Measurements from ENCODE around the gene CERT1.

Gene CERT1

DNA sequence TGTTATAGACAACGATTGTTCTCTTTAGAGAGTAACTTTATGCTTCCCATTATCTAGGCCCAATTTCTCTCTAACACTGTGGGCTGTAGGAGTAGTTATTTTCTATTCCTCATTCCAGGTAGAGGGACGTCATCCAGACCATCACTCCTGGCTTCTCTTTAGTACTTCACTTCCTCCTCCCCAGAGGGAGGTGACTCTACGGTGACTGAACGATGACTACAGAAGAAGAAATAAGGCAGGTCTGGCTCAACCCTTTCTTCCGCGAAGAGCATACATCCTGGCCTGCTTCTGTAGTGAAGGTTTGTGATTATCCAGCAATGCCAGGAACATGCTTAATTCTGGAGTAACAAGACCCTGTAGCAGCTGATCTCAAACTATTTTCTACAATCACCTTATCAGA, 123.6 kb downstream of the CERT1 start:
- no peak for DNase-seq

DNA sequence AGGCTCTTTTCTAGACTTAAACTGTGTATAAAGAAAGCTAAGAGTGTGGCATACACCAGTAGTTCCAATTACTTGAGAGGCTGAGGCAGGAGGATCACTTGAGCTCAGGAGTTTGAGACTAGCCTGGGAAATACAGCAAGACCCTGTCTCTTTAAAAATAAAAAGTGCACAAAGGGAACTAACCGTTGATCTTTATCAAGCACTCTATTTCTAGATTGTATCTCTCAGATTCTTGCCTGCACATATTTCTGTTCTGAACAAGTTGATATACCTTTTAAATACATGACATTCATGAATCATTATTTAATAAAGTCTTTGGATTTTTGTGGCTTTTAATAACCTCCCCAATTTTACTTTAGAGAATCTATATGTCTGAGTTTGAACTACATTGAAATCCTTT, 127.2 kb downstream of the CERT1 start:
- DNase-seq: no peak

DNA sequence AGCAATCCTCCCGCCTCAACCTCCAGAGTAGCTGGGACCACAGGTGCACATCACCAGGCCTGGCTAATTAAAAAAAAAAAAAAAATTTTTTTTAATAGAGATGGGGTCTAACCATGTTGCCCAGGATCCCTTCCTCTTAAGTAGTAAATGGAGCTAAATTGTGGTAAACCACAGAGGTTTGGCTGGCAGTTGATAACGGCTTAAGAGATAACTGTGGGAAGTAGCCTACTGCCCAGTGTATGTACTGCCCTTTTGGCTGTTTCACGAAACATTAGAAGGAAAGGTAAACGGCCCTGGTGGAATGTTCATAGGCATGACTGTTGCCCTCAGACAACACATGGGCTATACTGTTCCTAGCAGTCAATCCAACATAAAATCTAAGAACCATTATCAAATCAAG, 130.0 kb downstream of the CERT1 start:
- DNase-seq: no peak

DNA sequence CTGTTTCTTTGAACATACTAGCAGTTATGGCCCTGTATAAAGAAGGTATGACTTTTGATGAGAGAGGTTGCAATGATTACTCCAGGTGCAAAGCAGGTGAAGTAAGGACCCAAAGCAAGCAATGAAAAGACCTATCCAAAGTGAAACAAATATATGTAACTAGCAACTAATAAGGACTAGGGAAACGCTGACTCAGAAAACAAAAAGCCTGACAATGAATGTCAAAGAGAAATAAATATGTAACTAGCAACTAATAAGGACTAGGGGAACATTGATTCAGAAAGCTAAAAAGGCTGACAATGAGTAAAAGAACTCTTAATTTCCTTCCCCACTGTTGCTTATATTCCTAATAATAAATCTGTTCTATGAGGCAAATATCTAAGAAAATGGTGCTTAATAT, 131.3 kb downstream of the CERT1 start:
- no peak for DNase-seq

DNA sequence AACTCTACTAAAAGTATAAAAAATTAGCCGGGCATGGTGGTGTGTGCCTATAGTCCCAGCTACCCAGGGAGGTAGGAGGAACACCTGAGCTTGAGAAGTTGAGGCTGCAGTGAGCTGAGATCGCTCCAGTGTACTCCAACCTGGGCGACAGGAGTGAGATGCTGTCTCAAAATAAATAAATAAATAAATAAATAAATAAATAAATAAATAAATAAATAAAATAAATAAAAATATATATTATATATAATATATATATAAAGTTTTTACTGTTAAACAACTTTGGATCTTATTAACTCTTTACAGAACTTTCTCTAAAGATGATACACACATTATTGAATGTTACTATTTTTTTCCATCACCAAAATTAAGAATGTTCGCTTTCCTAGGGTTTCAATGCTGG, 136.0 kb downstream of the CERT1 start:
- no peak for DNase-seq

DNA sequence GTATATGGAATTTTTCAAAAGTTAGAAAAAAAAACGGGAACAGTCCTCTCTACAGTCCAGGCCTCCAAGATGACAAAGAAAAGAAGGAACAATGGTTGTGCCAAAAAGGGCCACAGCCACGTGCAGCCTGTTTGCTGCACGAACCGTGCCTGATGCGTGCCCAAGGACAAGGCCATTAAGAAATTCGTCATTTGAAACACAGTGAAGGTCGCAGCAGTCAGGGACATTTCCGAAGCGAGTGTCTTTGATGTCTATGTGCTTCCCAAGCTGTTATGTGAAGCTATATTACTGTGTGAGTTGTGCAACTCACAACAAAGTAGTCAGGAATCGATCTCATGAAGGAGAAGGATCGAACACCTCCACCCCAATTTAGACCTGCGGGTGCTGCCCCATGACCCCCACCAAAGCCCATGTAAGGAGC, 137.0 kb downstream of the CERT1 start:
- no peak for DNase-seq

DNA sequence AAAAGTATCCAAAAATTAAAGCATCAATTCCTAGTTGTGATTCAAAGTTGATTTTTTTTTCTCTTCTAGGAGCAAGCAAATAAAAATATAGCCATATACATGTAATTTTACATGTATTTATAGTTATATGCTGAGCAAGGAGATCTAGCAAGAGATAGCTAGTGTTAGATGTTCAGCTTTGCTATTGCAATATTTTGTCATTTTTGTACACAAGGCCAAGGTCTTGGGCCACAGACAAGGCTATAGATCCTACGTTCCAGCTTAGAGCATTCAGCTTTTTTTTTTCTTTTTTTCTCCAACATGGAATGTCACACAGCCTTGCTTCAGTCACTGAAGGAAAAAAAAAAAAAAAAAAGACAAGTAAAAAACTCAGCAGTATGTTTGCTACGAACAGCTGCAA, 137.6 kb downstream of the CERT1 start:
- no peak for DNase-seq

DNA sequence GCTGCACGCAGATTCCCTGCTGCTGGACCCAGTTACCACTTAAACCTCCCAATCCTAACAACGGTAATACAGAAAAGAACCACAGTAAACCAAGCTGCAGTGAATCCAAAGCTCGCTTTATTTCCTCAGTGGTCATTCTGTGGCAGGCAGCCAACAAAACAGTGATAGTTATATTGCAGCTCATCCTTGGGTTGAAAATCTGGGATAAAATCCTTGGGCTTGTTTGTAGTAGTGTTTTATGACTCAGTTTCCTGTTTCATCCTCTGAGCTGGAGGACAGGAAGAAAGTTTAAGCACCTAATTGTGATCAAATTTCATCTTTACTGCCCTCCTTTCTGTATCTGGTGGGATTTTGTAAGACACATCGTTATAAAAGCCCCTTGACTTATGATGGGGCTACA, 143.0 kb downstream of the CERT1 start:
- no peak for DNase-seq

DNA sequence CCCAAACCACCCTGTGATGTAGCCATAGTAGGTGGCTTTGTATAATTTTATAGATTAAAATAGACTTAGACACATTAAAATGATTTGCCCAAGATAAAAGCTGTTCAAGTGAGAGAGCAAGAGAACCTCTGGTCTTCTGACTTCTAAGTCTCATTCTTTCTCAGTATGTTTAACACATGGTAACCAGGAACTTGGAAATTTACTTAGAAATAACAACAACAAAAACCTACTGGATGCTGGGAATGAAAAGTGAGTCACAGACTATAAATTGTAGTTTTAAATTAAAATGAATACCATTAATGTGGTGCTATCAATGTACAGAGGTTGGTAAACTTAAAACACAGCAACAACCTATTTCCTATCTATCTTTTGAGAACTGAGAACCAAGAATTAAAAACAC, 144.0 kb downstream of the CERT1 start:
- no peak for DNase-seq

DNA sequence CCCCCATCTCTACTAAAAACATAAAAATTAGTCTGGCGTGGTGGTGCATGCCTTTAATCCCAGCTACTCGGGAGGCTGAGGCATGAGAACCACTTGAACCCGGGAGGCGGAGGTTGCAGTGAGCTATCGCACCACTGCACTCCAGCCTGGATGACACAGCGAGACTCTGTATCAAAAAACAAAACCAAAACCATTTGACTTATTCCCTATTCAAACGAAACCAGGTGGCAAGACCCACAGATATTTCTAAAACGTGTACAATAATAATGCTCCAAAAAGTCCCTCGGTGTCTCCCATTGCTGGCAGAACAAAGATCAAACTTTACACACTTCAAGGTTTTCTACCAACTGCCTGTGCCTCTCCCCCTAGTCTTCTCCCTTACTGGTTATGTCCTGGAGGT, 144.6 kb downstream of the CERT1 start:
- DNase-seq: no peak

DNA sequence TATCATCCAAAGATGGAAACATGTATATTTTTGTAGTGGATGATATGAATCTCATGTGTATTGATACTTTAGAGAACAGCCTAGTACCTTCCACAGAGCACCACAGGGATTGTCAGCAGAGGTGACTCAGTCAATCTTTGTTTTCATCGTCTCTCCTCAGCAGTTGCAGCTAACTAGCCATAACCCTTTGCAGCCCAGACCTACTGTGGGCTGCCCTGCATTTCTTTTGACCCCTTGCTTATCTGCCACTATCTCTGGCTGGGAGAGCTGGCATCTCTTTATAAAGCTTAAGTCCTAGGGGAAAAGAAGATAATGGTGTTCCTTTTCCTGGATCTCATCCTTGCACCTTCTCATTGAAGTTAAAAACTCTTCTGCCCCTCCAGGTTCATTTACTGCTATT, 145.7 kb downstream of the CERT1 start:
- DNase-seq: no peak

DNA sequence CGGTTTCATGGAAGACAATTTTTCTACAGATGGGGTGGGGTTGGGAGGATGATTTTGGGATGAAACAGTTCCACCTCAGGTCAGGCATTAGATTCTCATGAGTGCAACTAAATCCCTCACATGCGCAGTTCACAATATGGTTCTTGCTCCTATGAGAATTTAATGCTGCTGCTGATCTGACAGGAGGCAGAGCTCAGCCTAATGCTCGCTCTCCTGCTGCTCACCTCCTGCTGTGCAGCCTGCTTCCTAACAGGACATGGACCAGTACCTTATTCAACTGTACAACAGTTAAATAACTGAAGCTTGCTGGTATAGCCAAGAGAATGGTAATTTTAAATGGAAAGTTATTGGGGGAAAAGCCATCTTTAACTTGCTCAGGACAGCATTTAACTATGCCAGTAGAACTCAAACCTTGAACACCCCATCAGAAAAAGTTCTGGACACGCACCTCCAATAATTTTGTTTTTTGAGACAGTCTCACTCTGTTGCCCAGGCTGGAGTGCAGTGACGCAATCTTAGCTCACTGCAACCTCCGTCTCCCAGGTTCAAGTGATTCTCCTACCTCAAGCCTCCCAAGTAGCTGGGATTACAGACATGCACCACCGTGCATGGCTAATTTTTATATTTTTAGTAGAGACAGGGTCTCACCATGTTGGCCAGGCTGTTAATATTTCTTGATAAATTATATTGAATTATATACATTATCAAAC, 146.7 kb downstream of the CERT1 start:
- DNase-seq: no peak

DNA sequence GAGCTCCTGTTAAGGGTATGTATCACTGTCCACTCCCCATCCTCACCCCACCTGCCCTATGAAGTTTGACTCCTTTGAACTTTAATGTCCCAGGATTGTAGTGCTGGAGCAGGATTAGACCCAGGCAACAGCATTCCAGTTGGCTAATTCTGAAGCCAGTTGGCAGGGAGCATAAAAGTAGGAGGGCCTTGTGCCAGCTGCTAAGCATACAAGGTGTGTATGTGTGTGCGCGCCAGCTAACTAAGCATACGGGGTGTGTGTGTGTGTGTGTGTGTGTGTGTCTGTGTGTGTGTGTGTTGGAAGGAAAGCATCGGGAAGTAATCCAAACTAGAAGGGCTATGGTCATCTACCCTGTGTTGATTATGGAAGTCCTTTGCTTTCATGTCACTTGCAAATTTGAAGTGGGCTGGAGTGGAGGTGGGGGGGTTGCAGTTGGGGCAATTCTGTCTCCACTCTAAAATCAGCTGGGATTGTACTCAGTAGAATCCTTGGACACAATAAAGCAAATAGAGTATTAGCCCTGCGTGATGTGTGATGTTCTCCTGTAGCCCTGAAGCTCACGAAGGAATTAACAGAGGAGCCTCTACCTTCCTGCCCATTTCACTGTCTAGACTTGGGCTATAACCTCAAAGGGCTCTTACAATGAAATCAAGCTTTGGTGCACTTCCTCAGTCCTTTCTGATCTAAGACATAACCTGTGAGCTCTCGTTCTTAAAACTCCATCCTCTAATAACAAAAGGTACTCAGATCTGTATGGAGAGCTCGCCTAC, 147.5 kb downstream of the CERT1 start:
- no peak for DNase-seq

DNA sequence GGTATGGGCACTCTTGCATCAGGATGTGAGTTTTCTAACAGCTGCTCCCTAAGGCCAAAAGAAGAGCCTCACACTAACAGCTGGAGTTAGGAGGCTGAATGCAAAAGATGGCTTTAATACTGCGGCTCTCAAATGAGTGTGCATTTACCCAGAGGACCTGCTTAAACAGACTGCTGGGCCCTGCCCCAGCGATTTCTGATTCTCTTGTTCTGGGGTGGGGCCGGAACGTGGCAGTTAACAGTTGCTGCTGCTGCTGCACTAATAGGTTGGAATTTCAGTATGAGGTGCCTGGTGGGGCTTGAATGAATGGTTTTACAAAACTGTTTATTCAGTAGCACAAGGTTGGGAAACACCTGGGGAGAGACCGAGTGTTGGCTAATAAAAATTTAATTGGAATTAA, 148.3 kb downstream of the CERT1 start:
- no peak for DNase-seq

DNA sequence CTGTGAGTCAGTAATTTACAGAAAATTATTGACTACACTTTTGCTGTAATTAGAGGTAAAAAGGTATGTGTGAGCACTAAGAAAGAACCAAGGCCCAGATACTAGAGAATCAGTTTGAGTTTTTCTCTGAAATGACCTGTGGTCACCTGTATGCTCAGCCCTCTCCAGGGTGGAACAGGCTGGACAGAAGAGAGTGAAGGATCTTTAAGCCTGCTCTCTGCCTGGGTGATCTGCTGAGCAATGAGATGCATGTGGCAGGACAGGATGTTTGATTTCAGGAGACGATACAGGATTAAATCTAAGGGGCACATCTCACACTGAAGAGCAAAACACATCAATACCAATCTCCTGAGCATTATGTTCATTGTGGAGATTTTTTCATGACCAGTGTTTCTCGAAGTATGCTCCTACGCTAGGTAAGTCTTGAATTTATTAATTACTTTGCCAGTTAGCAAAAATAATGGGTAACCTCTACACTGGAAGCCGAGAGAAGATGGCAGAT, 148.9 kb downstream of the CERT1 start:
- DNase-seq: no peak

DNA sequence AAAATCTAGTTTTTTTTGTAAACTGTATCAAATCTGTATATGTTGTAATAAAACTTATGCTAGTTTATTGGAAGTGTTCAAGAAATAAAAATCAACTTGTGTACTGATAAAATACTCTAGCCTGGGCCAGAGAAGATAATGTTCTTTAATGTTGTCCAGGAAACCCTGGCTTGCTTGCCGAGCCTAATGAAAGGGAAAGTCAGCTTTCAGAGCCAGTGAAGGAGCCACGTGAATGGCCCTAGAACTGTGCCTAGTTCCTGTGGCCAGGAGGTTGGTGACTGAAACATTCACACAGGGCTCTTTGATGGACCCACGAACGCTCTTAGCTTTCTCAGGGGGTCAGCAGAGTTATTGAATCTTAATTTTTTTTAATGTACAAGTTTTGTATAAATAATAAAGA, 150.1 kb downstream of the CERT1 start:
- DNase-seq: no peak

DNA sequence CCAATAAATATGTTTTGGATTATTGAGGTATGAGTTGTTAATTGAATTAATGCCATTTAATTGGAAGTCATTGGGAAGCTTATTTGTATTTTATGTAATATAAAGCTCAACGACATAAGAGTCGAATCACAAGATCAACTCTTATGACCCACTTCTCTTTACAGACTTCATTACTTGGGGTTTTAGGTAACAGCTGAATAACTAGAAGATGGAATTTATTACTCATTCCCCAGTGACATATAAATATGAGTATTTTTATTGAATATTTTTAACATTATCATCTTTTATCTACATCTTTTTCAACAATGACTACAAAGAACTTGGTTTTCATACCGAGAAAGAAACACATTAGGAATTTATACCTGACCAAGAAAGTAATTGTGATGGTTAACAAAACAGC, 153.3 kb downstream of the CERT1 start:
- DNase-seq: no peak

DNA sequence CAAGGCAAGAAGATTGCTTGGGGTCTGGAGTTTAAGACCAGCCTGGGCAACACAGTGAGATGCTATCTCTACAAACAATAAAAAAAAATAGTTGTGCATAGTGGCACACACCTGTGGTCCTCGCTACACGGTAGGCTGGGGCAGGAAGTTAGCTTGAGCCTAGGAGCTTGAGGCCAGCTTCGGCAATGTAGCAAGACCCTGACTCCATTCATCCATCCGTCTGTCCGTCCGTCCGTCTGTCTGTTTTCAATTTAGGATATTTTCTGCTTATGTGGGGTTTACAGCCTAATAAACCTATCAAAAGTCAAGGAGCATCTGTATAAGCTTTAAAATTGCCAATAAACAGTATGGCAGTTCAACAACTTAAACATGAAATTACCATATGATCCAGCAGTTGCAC, 154.7 kb downstream of the CERT1 start:
- DNase-seq: no peak

DNA sequence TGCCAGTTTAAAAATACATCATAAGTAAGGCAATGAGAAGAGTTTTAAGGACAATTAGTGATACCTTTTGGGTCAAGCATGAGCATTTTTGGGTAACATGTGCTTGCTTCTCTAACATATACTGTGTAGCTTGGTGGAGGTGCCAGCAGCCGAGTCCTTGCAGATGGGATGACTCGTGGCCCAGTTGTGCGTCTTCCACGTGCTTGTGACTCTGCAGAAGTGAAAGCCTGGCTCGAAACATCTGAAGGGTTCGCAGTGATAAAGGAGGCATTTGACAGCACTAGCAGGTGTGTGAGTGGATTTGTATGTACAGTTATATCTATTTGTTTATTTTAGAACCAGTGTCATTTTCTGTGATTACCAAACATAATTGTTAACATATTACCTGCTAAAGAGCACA, 156.2 kb downstream of the CERT1 start:
- no peak for DNase-seq

DNA sequence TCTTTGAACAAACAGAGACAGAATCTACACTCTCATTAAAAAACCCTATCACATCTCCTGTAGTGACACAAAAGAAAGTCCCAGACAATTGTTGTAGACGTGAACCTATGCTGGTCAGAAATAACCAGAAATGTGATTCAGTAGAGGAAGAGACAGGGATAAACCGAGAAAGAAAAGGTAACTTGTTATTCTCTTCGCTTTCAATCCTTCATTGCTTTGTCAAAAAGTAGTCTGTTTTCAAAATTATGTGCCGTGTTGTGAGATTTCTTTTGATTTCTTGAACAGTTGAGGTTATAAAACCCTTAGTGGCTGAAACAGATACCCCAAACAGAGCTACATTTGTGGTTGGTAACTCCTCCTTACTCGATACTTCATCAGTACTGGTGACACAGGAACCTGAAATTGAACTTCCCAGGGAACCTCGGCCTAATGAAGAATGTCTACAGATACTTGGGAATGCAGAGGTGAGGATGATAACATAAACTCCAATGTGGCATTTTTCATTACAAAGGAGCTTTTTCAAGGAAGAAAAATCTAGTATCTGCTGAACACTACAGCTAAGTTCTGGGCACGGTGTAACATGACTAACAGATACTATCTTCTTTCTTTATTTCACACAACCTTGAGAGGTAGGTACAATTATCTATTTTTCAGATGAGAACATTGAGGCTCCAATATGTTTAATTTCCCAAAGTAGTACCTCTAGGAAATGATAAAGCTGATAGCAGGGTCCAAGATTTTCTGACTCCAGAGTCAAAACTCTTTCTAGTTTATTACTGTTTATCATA, 160.1 kb downstream of the CERT1 start:
- DNase-seq: no peak

DNA sequence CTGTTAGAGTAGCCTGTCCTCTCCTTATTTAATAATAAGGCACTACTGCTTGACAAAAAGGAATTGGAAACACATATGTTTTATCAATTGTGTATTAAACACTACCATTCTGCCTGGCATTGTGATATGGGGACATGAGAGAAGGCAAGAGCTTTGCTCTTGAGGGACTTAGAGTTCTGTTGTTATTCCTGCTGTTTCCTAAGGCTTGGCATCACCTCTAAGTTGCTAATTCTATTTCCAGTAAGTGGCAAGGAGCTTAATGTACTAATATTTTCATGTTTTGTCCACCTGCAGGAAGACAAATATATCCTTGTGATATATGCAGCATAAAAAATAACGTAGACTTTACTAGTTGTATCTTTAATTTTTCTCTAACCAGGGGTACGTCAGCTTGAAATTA, 161.8 kb downstream of the CERT1 start:
- DNase-seq: no peak

DNA sequence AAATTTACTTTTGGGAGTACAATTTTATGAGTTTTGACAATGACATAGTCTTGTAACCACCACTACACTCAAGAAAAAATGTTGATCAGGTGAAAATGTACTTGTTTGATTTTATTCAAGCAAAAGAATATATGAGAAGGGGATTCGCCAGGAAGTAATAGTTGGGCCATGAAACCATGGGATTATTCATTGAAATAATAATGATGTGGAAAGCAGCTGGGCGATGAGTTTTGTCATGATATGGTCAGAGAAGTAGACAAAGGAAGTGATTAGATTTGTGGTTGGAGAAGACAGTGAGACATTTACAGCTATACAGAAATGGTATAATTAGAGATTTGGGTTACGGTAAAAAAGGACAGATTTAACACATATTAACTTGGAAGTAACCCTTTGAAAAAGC, 163.2 kb downstream of the CERT1 start:
- DNase-seq: no peak

DNA sequence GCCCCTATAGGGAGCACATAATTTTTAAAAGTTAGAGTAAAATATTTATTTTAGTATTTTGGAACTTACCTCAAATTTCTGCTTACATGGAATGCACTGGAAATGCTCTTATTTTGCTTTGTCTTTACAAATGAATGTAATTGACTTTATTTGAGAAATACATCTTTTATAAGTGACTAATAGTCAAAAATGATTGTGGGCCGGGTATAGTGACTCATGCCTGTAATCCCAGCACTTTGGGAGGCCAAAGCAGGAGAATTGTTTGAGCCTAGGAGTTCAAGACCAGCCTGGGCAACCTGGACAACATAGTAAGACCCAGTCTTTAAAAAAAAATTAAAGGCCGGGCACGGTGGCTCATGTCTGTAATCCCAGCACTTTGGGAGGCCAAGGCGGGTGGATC, 168.6 kb downstream of the CERT1 start:
- DNase-seq: no peak

DNA sequence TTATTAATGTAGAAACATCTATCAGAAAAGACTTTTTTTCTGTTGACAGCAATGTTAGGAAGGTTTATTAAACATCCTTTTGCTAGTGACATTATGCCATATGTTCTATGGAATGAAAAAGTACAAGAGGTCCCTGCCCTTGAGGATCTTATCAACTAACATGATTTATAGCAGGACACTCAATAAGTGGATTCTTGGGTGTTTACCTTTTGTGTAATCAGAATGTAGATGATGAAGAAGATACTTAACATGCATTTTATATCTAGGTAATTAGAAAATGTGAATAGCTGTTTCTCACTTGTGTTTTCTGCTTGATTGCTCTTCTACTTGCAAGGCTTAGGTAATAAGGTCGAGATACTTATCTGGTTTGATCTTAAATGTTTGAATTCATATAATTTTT, 169.5 kb downstream of the CERT1 start:
- no peak for DNase-seq
